Measurements from ENCODE around the gene HSD17B14. TPM values are rescaled to one million over a fixed set of nuclear protein-coding genes. Genes with fewer than 3 reads are reported as not detected.

HSD17B14 gene
- total RNA-seq, 2 donors from 2014 or later: 43.0 to 81.0 TPM

- no peak overlapping the region for H3K9ac ChIP-seq (ENCODE audit: extremely low read depth, low read length, poor library complexity, severe bottlenecking)
- H3K9me3 ChIP-seq (ENCODE audit: control insufficient read depth, low read length): no peaks in the 10 kb centered on the region
- Mint-ChIP-seq H3K4me1 (peaks cover 16% of the 10 kb centered on the region), H3K9me3 (no peaks in the 10 kb centered on the region), H3K4me3 (no peak overlapping the region), H3K27ac (no peak overlapping the region), H3K36me3 (ENCODE audit: low read depth) (no peaks in the 10 kb centered on the region), H3K27me3 (ENCODE audit: insufficient read depth) (no peaks in the 10 kb centered on the region)
- H3K27me3 ChIP-seq (ENCODE audit: control insufficient read depth, insufficient read depth, low read length, poor library complexity, severe bottlenecking): no peaks in the 10 kb centered on the region
- H3K36me3 ChIP-seq (ENCODE audit: control insufficient read depth, insufficient read depth, low read length): no peaks in the 10 kb centered on the region
- no peak for TF ChIP-seq CTCF (conservative IDR thresholded peaks at IDR 0.05)
- WGBS, 2 experiments (ENCODE audit: insufficient coverage in 1 of 2, insufficient read length in 1 of 2): 85 to 93% methylated on average over 2 to 6 of the region's 6 CpGs
- no peaks in the 10 kb centered on the region for H3K4me1 ChIP-seq (ENCODE audit: control insufficient read depth, insufficient read depth, low read length)
- peak overlapping the region; percentile 73 for H3K27ac ChIP-seq (ENCODE audit: low read depth, low read length)
- no peak for DNase-seq
- no peak overlapping the region for H3K4me3 ChIP-seq (ENCODE audit: low read length)
These were observed 30.4 kb upstream of the HSD17B14 start for GRCh38 chr19:48866692-48867091.

GRCh38 chr19:48862827-48863226 lies 26.5 kb upstream of the HSD17B14 start:
- H3K27ac ChIP-seq (ENCODE audit: low read depth, low read length): no peak overlapping the region
- Mint-ChIP-seq H3K36me3 (ENCODE audit: low read depth) (peaks cover 3% of the 10 kb centered on the region), H3K9me3 (no peaks in the 10 kb centered on the region), H3K27me3 (ENCODE audit: insufficient read depth) (no peaks in the 10 kb centered on the region), H3K4me1 (peaks cover 6% of the 10 kb centered on the region), H3K4me3 (no peak overlapping the region), H3K27ac (no peak overlapping the region)
- no peak overlapping the region for H3K9ac ChIP-seq (ENCODE audit: extremely low read depth, low read length, poor library complexity, severe bottlenecking)
- H3K4me3 ChIP-seq (ENCODE audit: low read length): no peak overlapping the region
- H3K36me3 ChIP-seq (ENCODE audit: control insufficient read depth, insufficient read depth, low read length): no peaks in the 10 kb centered on the region
- WGBS, 2 experiments (ENCODE audit: insufficient coverage in 1 of 2, insufficient read length in 1 of 2): 92 to 98% methylated on average over 6 to 7 of the region's 7 CpGs
- no peaks in the 10 kb centered on the region for H3K27me3 ChIP-seq (ENCODE audit: control insufficient read depth, insufficient read depth, low read length, poor library complexity, severe bottlenecking)
- TF ChIP-seq CTCF (conservative IDR thresholded peaks at IDR 0.05): no peak
- peaks cover 3% of the 10 kb centered on the region for H3K4me1 ChIP-seq (ENCODE audit: control insufficient read depth, insufficient read depth, low read length)
- no peaks in the 10 kb centered on the region for H3K9me3 ChIP-seq (ENCODE audit: control insufficient read depth, low read length)
- DNase-seq: no peak

- Histone ChIP-seq H3K9me3 (ENCODE audit: control insufficient read depth, low read length) (no peaks in the 10 kb centered on the region), H3K27ac (ENCODE audit: low read depth, low read length) (no peak overlapping the region), H3K4me1 (ENCODE audit: control insufficient read depth, insufficient read depth, low read length) (peaks cover 7% of the 10 kb centered on the region), H3K9ac (ENCODE audit: extremely low read depth, low read length, poor library complexity, severe bottlenecking) (no peak overlapping the region), H3K27me3 (ENCODE audit: control insufficient read depth, insufficient read depth, low read length, poor library complexity, severe bottlenecking) (no peaks in the 10 kb centered on the region), H3K36me3 (ENCODE audit: control insufficient read depth, insufficient read depth, low read length) (no peaks in the 10 kb centered on the region), H3K4me3 (ENCODE audit: low read length) (no peak overlapping the region)
- peaks cover 3% of the 10 kb centered on the region for H3K36me3 Mint-ChIP-seq (ENCODE audit: low read depth)
- DNase-seq: no peak
- no peak overlapping the region for H3K27ac Mint-ChIP-seq
- H3K4me3 Mint-ChIP-seq: no peak overlapping the region
- no peak for TF ChIP-seq CTCF (conservative IDR thresholded peaks at IDR 0.05)
- 89% methylated on average over 17 to 18 of the region's 18 CpGs for WGBS, 2 experiments (ENCODE audit: insufficient coverage in 1 of 2, insufficient read length in 1 of 2)
- peaks cover 5% of the 10 kb centered on the region for H3K4me1 Mint-ChIP-seq
- H3K27me3 Mint-ChIP-seq (ENCODE audit: insufficient read depth): no peaks in the 10 kb centered on the region
- H3K9me3 Mint-ChIP-seq: no peaks in the 10 kb centered on the region
These were observed 25.0 kb upstream of the HSD17B14 start for GRCh38 chr19:48861313-48861712.
